Measurements from ENCODE around the gene METTL1. TPM values are rescaled to one million over a fixed set of nuclear protein-coding genes. Genes with fewer than 3 reads are reported as not detected.

The METTL1 gene
- polyA plus RNA-seq, 5 donors = 26.2 to 41.1 (median 31.3) TPM

DNA sequence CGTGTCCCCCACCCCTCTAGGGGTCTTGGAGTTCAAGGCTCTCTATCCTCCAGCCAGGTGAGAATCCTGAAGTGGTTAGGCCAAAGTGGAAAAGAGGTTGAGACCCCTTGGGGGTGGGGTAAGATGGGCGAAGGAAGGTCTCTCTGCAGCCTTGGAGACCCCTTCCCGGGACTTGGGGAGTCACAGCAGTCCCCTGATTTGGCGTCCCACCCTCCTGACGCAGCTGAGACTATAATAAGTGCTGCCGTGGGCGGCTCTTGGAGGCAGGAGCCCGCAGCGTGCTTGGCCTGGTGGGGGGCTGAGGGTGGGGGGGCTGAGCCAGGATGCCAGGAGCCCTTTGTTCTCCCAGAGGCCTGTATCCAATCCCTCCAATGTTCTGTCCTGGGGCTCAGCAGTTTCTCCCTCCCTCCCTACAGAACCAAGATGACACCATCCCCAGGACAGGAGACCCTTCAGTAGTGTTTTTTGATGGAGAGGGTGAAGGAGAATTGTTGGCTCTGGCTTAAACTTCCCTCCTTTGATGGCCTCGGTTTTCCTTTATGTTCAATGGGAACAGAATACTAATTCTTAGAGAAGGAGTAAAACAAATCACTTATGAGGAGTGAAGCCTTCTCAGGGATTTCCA is 31.9 kb downstream of the METTL1 start:
- DNase-seq = no peak

DNA sequence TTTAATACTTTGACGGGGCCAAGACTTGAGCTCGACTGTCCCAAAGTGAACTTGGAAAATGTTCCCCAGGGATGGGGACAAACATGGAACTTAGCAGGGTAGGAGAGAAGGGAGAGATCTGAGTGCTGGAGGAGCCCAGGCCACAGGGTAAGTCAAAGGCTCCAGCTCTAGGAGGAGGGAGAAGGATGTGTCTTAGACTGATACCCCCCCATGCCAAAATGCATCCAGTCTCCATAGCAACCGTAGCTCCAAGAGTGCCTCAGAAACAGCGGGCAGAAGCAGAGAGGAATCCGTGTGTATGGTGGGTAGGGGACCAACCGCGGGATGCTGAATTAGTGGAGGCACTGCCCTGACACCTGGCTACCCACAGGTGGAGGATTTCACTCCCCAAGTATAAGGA is 32.5 kb downstream of the METTL1 start:
- DNase-seq = no peak

GRCh38 chr12:57738661-57739237 is 33.2 kb downstream of the METTL1 start, which contains the start of gene AGAP2:
AGAP2 (minus strand) TSS chr12:57738742; CDS start chr12:57738246, 496 bp downstream.
- no peak for DNase-seq

DNA sequence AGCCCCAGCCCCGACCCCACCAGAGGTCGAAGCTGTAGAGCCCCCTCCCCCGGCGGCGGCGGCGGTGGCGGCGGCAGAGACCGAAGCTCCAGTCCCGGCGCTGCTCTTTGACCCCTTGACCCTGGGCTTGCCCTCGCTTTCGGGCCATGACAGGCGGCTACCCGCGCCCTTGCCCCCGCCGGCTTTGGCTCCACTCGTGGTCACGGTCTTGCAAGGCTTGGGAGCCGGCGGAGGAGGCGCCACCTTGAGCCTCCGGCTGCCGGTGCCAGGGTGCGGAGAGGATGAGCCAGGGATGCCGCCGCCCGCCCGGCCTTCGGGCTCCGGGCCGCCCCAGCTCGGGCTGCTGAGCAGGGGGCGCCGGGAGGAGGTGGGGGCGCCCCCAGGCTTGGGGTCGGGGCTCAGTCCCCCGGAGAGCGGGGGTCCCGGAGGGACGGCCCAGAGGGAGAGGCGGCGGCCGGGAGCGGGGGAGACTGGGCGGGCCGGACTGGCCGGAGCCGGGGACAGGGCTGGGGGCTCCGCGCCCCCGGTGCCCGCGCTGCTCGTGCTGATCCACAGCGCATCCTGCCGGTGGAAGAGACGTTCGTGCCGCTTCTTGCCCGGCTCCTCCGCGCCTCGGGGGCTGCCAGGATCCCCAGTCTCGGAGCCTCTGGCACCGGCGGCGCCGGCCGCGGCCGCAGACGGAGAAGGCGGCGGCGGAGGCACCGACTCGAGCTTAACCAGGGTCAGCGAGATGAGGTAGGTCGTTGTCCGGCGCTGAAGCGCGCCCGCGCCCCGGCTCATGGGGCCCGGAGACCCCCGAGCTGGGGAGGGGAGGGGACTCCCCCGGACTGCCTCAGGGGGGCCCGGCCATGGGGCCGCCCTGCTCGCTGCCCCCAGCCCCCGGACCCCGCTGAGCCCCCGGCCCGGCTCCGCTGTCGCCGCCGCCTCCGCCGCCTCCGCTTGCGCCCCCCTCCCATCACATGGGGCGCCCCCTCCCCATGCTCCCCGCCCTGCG is 34.1 kb downstream of the METTL1 start:
- DNase-seq = no peak

DNA sequence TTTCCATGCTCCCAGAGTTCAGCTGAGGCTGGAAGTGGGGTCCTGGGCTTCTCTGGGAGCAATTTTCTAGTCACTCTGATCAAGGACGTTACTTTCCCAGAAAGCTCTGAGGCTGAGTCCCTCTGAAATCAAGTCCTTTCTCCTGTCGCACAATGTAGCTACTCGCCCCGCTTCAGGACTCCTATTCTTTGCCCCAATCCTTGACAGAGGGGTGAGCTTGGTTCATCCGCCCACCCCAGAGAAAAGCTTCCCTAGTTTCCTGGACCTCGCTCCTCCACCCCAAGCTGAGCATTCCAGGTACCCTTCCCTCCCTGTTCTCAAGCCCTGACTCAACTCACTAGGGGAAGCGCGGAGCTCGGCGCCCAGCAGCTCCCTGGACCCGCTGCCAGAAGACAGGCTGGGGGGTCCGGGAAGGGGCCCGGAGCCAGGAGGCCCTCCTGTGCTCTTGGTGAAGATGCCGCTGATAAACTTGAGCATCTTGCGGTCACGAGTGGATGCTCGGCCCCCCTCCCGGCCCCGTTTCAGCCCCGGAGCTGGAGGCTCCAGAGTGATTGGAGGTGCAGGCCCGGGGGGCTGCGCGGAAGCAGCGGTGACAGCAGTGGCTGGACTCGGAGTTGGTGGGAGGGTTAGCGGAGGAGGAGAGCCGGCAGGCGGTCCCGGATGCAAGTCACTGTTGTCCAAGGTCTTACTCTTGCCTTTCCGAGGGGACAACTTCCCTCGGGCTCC is 35.0 kb downstream of the METTL1 start:
- no peak for DNase-seq

GRCh38 chr12:57735952-57736740 is 35.8 kb downstream of the METTL1 start:
- DNase-seq = no peak

DNA sequence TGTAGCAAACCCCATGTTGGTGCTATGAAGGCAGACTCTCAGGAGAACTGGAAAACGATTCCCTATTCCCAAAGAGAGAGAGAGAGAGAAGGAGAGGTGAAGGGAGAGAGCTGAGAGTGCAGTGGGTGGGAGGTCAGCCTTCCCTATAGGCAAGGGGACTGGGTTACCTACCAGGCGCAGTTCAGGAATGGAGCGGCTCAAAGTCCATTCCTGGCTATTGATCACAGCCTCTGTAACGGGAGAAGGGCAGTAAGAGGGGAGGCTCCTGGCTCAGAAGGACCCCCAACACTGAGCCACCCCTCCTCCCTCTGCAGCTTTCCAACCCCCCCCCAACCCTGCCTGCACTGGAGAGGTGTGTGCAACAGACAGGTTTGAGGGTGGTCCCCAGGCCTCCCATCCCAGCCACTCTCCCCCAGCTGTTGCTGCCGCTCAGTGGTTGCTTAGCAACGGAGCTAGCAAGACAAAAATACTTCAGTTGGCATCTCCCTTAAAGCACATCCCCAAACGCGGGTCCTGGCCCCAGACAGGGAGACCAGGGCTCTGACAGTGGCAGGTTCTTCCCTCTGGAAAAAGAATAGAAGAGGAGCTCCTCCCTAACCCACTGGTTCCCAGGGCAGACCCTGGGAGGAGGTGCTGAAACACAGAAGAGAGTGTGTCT is 36.6 kb downstream of the METTL1 start:
- DNase-seq = no peak

GRCh38 chr12:57734591-57734990 is 37.3 kb downstream of the METTL1 start:
- no peak for DNase-seq

DNA sequence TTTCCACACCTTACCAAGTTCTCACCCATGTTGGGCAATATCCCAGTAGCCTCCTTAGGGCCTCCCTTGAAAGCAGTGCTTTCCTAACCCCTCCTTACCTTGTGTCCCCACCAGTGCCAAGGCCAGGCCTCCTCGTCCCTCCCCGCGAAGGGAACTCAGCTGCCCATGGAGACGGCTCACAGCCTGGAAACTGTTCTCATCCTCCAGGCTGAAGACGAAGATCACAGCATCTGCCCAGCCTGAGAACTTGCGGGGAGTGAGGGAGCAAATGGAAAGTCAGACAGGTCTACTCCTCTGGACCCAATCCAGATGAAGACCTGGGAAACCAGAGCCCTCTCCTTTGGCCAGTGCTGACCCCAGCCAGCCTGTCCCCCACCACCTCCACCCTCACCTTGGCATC is 38.0 kb downstream of the METTL1 start:
- no peak for DNase-seq

DNA sequence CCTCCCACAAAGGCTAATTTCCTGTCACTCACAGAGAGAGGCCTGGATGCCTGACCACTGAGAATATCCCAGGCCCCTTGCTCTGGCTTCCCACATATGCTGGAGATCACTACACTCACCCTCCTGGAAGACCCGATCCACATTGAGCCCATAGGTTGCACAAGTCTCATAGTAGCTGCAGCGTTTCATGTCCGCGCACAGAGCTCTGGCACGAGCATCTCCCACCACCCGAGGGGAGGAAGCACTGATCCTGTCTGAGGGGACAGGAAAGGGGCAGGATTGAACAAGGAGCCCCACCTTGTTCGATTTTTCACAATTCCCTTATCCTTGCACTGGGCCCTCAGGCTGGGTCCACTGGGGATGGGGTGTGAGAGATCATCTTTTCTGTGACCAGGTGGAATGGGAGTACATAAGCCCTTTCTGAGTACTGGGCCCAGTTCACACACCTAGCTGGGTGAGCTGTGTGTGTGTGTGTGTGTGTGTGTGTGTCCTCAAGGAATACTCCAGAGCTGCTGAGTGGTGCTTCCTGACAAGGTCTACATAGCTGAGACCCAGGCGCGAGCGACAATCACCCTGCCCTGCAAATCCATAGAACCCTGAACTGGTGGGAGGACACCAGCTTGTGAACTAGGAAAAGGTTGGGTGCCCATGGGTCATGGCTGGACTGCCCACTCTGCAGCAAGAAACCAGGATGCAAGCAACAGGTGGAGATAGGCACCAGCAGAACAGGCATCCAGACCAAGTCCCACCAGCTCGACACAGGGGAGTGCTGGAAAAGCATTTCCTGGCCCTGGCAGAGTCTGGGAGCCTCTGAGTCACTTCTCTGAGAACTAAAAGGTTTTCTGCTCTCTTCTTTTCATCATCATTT is 38.9 kb downstream of the METTL1 start:
- no peak for DNase-seq

GRCh38 chr12:57732270-57732669 is 39.6 kb downstream of the METTL1 start:
- DNase-seq = no peak

GRCh38 chr12:57731411-57732080 is 40.4 kb downstream of the METTL1 start:
- no peak for DNase-seq

DNA sequence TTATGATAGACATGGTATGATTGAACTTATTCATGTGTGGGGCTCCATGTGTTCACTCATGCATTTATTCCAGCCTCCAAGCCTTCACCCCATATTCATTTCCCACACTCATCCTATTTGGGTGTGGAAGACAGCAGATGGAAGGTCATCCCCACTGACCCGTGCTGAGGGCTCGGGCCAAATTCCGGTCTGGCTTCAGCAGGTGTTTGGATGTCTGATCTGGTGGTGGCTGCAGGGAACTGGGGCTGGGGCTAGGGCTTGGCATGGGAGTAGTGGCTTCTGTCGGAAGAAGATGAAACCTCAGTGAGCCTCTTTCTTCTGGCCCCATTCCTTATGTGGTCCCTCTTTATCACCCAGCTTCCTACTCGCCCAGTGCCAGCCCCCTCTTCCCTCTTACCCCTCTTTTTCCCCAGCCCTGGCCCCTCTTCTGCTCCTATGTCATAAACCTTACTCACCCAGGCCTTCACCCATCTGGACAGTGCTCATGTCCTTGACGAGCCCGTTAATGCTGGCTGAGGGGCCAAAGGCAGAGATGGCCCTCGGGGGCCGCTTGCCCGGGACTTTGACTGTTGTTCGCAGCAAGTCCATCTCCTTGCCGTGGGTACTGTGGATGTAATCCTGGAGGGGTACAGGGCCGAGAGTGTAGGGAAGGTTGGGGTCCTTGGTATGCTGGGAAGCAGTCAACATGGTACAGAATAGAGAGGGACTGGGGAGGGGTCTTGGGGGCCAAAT is 41.4 kb downstream of the METTL1 start:
- DNase-seq = no peak

- no peak for DNase-seq
Observed at GRCh38 chr12:57729321-57729844, 42.5 kb downstream of the METTL1 start.

- no peak for DNase-seq
Observed at GRCh38 chr12:57727758-57728395, 44.0 kb downstream of the METTL1 start.

DNA sequence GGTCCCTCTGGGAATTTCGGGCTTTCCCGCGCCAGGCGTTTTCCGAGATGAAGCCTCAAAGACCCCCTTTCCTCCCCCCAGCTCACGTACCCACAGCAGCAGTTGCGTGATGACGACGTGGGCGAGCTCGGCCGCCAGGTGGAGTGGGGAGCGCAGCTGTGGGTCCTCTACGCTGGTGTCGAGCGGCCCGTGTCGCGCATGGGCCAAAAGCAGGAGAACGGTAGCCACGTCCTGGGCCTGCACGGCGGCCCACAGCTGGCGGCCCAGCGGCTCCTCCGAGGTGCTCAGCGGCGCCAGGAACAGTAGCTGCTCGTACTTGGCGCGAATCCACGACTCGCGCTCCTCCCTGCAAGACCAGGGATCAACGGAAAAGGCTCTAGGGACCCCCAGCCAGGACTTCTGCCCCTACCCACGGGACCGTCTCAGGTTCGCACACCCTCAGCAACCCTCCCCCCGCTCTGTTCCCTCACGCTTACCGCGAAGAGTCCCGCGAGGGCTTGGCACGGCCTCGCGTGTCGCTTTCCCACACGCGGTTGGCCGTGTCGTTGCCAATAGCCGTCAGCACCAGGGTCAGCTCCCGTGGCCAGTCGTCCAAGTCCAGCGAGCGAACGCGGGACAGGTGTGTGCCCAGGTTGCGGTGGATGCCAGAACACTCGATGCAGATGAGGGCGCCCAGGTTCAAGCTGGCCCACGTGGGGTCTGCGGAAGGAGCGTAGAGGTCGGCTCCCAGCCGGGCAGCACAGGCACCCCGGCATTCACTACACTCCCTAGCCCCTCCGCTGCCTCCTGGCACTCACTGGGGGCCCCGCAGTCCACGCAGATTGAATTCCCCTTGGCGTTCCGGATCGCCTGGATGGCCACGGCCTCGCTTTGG is 44.8 kb downstream of the METTL1 start:
- peak in 1 of 2 donors; percentile 47 for DNase-seq

Data from right lung (tissue), 5 donors.